SK-N-SH (cell line): Measurements from ENCODE around the gene SLC25A21. TPM values are rescaled to one million over a fixed set of nuclear protein-coding genes. Genes with fewer than 3 reads are reported as not detected.

Source experiments
- CTCF ChIA-PET: fragments of 300-600, 350-600 bp; formaldehyde crosslinking; extraction: SDS; loops from one replicate; lab custom pipeline; 2021; lab: Yijun Ruan, JAX
- POLR2A ChIA-PET: fragments of 350-600 bp; sonication (Branson Sonifier 250); formaldehyde crosslinking; extraction: SDS; loops from one replicate; lab custom pipeline; 2020; ENCODE audit warnings: antibody characterized with exemption, inconsistent platforms; lab: Yijun Ruan, JAX
- DNase-seq: peaks from one replicate; pipeline ENCODE4 v3.0.0; 2012
- H2AFZ ChIP-seq: fragments of 200-600 bp; sonication (generic); 2 replicates; pipeline ENCODE4 v1.8.1; 2016; ENCODE audit warnings: antibody characterized with exemption, mild to moderate bottlenecking, low read depth
- H3F3A ChIP-seq: fragments of 200-600 bp; sonication (generic); replicated peaks from 2 replicates; pipeline ENCODE3; 2016; ENCODE audit warnings: antibody characterized with exemption, mild to moderate bottlenecking; ENCODE audit not compliant: insufficient read depth
- H3K27ac ChIP-seq, 2 experiments: fragments of 200-500 bp in 1 of 2; fragments of 200-600 bp in 1 of 2; sonication (Bioruptor generic) in 1 of 2; sonication (generic), shearing (Covaris generic) in 1 of 2; 2 replicates each; pipeline versions ENCODE4 v1.5.1 to v1.6.1; 2014 to 2016; ENCODE audit warnings: low read depth in 2 of 2, inconsistent platforms in 1 of 2, low read length in 1 of 2, mild to moderate bottlenecking in 1 of 2, mixed read lengths in 1 of 2
- H3K27me3 ChIP-seq: fragments of 200-600 bp; sonication (generic), shearing (Covaris generic); 2 replicates; pipeline ENCODE4 v1.6.1; 2016; ENCODE audit warnings: mixed run types; ENCODE audit not compliant: insufficient read depth
- H3K36me3 ChIP-seq, 2 experiments: fragments of 200-500 bp in 1 of 2; fragments of 200-600 bp in 1 of 2; sonication (Bioruptor generic) in 1 of 2; sonication (generic) in 1 of 2; replicated peaks in 1 of 2; 2 replicates each; pipeline versions ENCODE3 to v1.5.1; 2014 to 2016; ENCODE audit warnings: low read length in 1 of 2, mild to moderate bottlenecking in 1 of 2; ENCODE audit not compliant: insufficient read depth in 2 of 2, control insufficient read depth in 1 of 2
- H3K4me1 ChIP-seq, 2 experiments: fragments of 200-500 bp in 1 of 2; fragments of 200-600 bp in 1 of 2; sonication (Bioruptor generic) in 1 of 2; sonication (generic), shearing (Covaris generic) in 1 of 2; 2 replicates each; pipeline versions ENCODE4 v1.5.1 to v1.6.1; 2014 to 2016; ENCODE audit warnings: low read depth in 1 of 2, low read length in 1 of 2, mixed run types in 1 of 2; ENCODE audit not compliant: insufficient read depth in 2 of 2, control insufficient read depth in 1 of 2
- H3K4me2 ChIP-seq: fragments of 200-600 bp; sonication (generic), shearing (Covaris generic); 2 replicates; pipeline ENCODE4 v1.6.1; 2017; ENCODE audit warnings: mixed run types
- H3K4me3 ChIP-seq, 2 experiments: fragments of 200-500 bp in 1 of 2; fragments of 200-600 bp in 1 of 2; sonication (Bioruptor generic) in 1 of 2; sonication (generic), shearing (Covaris generic) in 1 of 2; 2 replicates each; pipeline versions ENCODE4 v1.5.1 to v1.8.1; 2014 to 2016; ENCODE audit warnings: low read depth in 2 of 2, inconsistent platforms in 1 of 2, low read length in 1 of 2, mild to moderate bottlenecking in 1 of 2, mixed read lengths in 1 of 2, moderate library complexity in 1 of 2
- H3K79me2 ChIP-seq: fragments of 200-600 bp; sonication (generic); 2 replicates; pipeline ENCODE4 v1.8.1; 2017; ENCODE audit warnings: mild to moderate bottlenecking; ENCODE audit not compliant: insufficient read depth
- H3K9ac ChIP-seq: fragments of 200-600 bp; sonication (generic); 2 replicates; pipeline ENCODE4 v1.6.1; 2017; ENCODE audit warnings: mixed run types
- H3K9me2 ChIP-seq: fragments of 200-600 bp; sonication (generic); 2 replicates; pipeline ENCODE4 v1.6.1; 2017; ENCODE audit warnings: mixed run types
- H3K9me3 ChIP-seq: fragments of 200-600 bp; sonication (generic); 2 replicates; pipeline ENCODE4 v1.6.1; 2017; ENCODE audit warnings: mixed run types, mild to moderate bottlenecking, moderate library complexity
- H4K20me1 ChIP-seq: fragments of 200-600 bp; sonication (generic); 2 replicates; pipeline ENCODE4 v1.6.1; 2017; ENCODE audit warnings: mild to moderate bottlenecking, mixed run types; ENCODE audit not compliant: insufficient read depth
- CHD2 ChIP-seq: fragments of 150-350 bp; IDR thresholded peaks from 2 replicates; pipeline ENCODE4 v1.6.1; 2018; ENCODE audit warnings: low read length; ENCODE audit not compliant: partially characterized antibody
- EP300 ChIP-seq, 2 experiments: IDR thresholded peaks; 2 replicates each; pipeline versions ENCODE4 v1.4.0 to v1.6.1; 2012; ENCODE audit warnings: borderline replicate concordance in 1 of 2, low read depth in 1 of 2, low read length in 1 of 2
- FOSL2 ChIP-seq: IDR thresholded peaks from 2 replicates; pipeline ENCODE4 v1.4.0; 2012; ENCODE audit warnings: low read depth, mild to moderate bottlenecking, moderate library complexity, borderline replicate concordance
- FOXJ3 ChIP-seq: sonication (generic); formaldehyde crosslinking; IDR thresholded peaks from 2 replicates; pipeline ENCODE4 v1.5.1; 2020; ENCODE audit warnings: mild to moderate bottlenecking, missing genetic modification reagents
- GABPA ChIP-seq: IDR thresholded peaks from 2 replicates; pipeline ENCODE4 v1.4.0; 2012; ENCODE audit warnings: low read depth, mild to moderate bottlenecking
- GATA2 ChIP-seq: sonication (generic); formaldehyde crosslinking; IDR thresholded peaks from 2 replicates; pipeline ENCODE4 v1.5.0; 2020; ENCODE audit warnings: mild to moderate bottlenecking, missing genetic modification reagents
- IRF3 ChIP-seq: fragments of 150-350 bp; IDR thresholded peaks from 2 replicates; pipeline ENCODE4 v1.6.1; 2016; ENCODE audit warnings: mild to moderate bottlenecking, low read depth, low read length
- JUND ChIP-seq: IDR thresholded peaks from 2 replicates; pipeline ENCODE4 v1.4.0; 2012
- MEF2A ChIP-seq: IDR thresholded peaks from 2 replicates; pipeline ENCODE4 v1.4.0; 2012; ENCODE audit warnings: low read depth, borderline replicate concordance
- NFIC ChIP-seq: IDR thresholded peaks from 2 replicates; pipeline ENCODE4 v1.4.0; 2012; ENCODE audit warnings: borderline replicate concordance
- NRF1 ChIP-seq: IDR thresholded peaks from 2 replicates; pipeline ENCODE4 v1.6.1; 2012; ENCODE audit warnings: low read depth, mild to moderate bottlenecking, low read length
- PBX3 ChIP-seq: IDR thresholded peaks from 2 replicates; pipeline ENCODE4; 2012
- POLR2AphosphoS5 ChIP-seq: IDR thresholded peaks from 2 replicates; pipeline ENCODE4 v1.6.1; 2012; ENCODE audit warnings: low read depth, low read length
- RAD21 ChIP-seq: IDR thresholded peaks from 2 replicates; pipeline ENCODE4 v1.6.1; 2012; ENCODE audit warnings: mild to moderate bottlenecking, low read length
- RXRA ChIP-seq: IDR thresholded peaks from 2 replicates; pipeline ENCODE4 v1.4.0; 2012; ENCODE audit warnings: low read depth, mild to moderate bottlenecking, borderline replicate concordance
- SMC3 ChIP-seq: IDR thresholded peaks from 2 replicates; pipeline ENCODE4 v1.6.1; 2012; ENCODE audit warnings: low read depth, low read length, improper control_type of control experiment
- TAF1 ChIP-seq: IDR thresholded peaks from 2 replicates; pipeline ENCODE4 v1.6.1; 2012; ENCODE audit warnings: low read depth, mild to moderate bottlenecking, low read length, moderate library complexity, borderline replicate concordance
- TCF12 ChIP-seq: IDR thresholded peaks from 2 replicates; pipeline ENCODE4 v1.4.0; 2012
- TEAD4 ChIP-seq: IDR thresholded peaks from 2 replicates; pipeline ENCODE4 v1.4.0; 2012; ENCODE audit warnings: mild to moderate bottlenecking, borderline replicate concordance; ENCODE audit not compliant: insufficient read depth
- USF2 ChIP-seq: fragments of 150-350 bp; IDR thresholded peaks from 2 replicates; pipeline ENCODE4 v1.6.1; 2017; ENCODE audit warnings: antibody characterized with exemption, low read length, low read depth, borderline replicate concordance
- YY1 ChIP-seq: IDR thresholded peaks from 2 replicates; pipeline ENCODE4 v1.4.0; 2012; ENCODE audit warnings: low read depth, mild to moderate bottlenecking
- ZBTB33 ChIP-seq: IDR thresholded peaks from 2 replicates; pipeline ENCODE4 v1.4.0; 2012; ENCODE audit warnings: low read depth, borderline replicate concordance
- WGBS: methylation state at CpG from one replicate; pipeline ENCODE4 v1.1.6; 2017; ENCODE audit warnings: low lambda C conversion rate; 5-methylcytosine and 5-hydroxymethylcytosine counted together
- polyA plus RNA-seq, 3 experiments: library from polyadenylated mRNA; depleted of rRNA; stranded (reverse); fragments of >200 nt; gene quantifications; 2 replicates each; pipeline ENCODE4 v1.2.3, GENCODE V29; 2012
- TF ChIP-seq, protein P1 (sequence below): IDR thresholded peaks from 2 replicates; pipeline ENCODE4 v1.4.0; 2012; ENCODE audit warnings: low read depth

The SLC25A21 gene
- polyA plus RNA-seq, 1 of the 3 experiments (the other 2 are of a cell fraction) = not detected

DNA sequence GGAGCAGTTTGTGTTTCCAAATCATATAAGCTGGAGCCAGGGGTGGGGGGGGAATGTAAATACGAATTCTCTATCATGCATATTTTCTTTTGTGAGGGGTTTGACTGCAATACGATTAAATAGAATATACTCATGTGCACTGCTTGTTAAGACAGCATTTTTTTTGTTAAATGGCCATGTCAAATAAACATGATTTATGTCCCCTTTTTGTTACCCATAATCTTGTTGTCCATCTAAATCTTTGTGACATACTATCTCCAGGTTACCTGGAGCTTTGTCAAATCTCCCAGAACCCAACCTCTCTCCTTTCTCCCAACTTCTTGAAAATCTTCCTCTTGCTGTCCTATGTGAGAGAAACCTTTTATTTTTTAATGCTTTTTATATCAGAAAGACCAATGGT is 233.1 kb downstream of the SLC25A21 start:
- Histone ChIP-seq H3K27ac (no peak overlapping the region), H3K9me3 (no peaks in the 10 kb centered on the region), H3K4me2 (no peak overlapping the region), H3K9me2 (no peaks in the 10 kb centered on the region), H3K9ac (no peak overlapping the region), H3K4me3 (no peak overlapping the region), H3K27me3 (no peaks in the 10 kb centered on the region; the same call in 1 of the 2 replicates), H3K36me3 (no peaks in the 10 kb centered on the region), H3F3A (no peaks in the 10 kb centered on the region), H3K4me1 (no peaks in the 10 kb centered on the region), H2AFZ (no peak overlapping the region), H3K79me2 (no peaks in the 10 kb centered on the region), H4K20me1 (no peaks in the 10 kb centered on the region)
- ChIA-PET CTCF (no interaction called here), POLR2A (no interaction called here)
- no peak for DNase-seq
- no peak for TF ChIP-seq MEF2A
- no peak for TF ChIP-seq GABPA
- TF ChIP-seq TEAD4 = no peak
- no peak for TF ChIP-seq GATA2 (CRISPR knock-in tag)
- TF ChIP-seq NRF1 = no peak
- TF ChIP-seq YY1 = no peak
- no peak for TF ChIP-seq USF2
- 34% methylated on average over 2 of the region's 2 CpGs for WGBS

GRCh38 chr14:36938678-36939077 is 233.7 kb downstream of the SLC25A21 start:
- ChIA-PET CTCF (no interaction called here), POLR2A (no interaction called here)
- no peak overlapping the region for H3K9ac ChIP-seq
- H3K9me2 ChIP-seq = no peaks in the 10 kb centered on the region
- H3K27ac ChIP-seq = no peak overlapping the region
- H3K4me2 ChIP-seq = no peak overlapping the region
- H3K4me3 ChIP-seq = no peak overlapping the region
- no peaks in the 10 kb centered on the region for H4K20me1 ChIP-seq
- no peaks in the 10 kb centered on the region for H3K4me1 ChIP-seq
- no peaks in the 10 kb centered on the region for H3K79me2 ChIP-seq
- H3K9me3 ChIP-seq = no peaks in the 10 kb centered on the region
- no peak for TF ChIP-seq JUND
- TF ChIP-seq FOXJ3 (CRISPR knock-in tag) = no peak
- TF ChIP-seq IRF3 = no peak
- TF ChIP-seq TAF1 = no peak
- TF ChIP-seq NFIC = no peak
- TF ChIP-seq EP300 (IDR thresholded peaks at IDR 0.05; ENCODE audit: borderline replicate concordance in 1 of 2, low read depth in 1 of 2, low read length in 1 of 2) = no peak
- TF ChIP-seq, protein P1, sequence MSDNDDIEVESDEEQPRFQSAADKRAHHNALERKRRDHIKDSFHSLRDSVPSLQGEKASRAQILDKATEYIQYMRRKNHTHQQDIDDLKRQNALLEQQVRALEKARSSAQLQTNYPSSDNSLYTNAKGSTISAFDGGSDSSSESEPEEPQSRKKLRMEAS = no peak
- TF ChIP-seq PBX3 = no peak
- no peak for TF ChIP-seq TEAD4
- TF ChIP-seq RXRA = no peak
- no peak for TF ChIP-seq RAD21
- no peak for TF ChIP-seq ZBTB33
- TF ChIP-seq FOSL2 = no peak
- TF ChIP-seq GATA2 (CRISPR knock-in tag) = no peak
- TF ChIP-seq SMC3 = no peak
- TF ChIP-seq POLR2AphosphoS5 = no peak
- TF ChIP-seq TCF12 = no peak
- no peak for TF ChIP-seq CHD2
- no peaks in the 10 kb centered on the region for H3K36me3 ChIP-seq
- H3K27me3 ChIP-seq = no peaks in the 10 kb centered on the region; the same call in 1 of the 2 replicates
- no peak overlapping the region for H2AFZ ChIP-seq
- no peak for DNase-seq
- H3F3A ChIP-seq = no peaks in the 10 kb centered on the region
